H9 (cell line): ENCODE results near the gene RAB11B. TPM values are rescaled to one million over a fixed set of nuclear protein-coding genes. Genes with fewer than 3 reads are reported as not detected.

Source experiments
- DNase-seq: peaks from one replicate; pipeline ENCODE4 v3.0.0-alpha.2; 2017
- H2AFZ ChIP-seq: one replicate; pipeline ENCODE4 v1.6.1; 2013; ENCODE audit warnings: mild to moderate bottlenecking, low read length, control low read depth, moderate library complexity
- H2AK5ac ChIP-seq: 2 replicates; pipeline ENCODE4 v1.6.1; 2013; ENCODE audit warnings: low read length, control low read depth, mixed read lengths; ENCODE audit not compliant: insufficient read length
- H2BK120ac ChIP-seq: one replicate; pipeline ENCODE4 v1.6.1; 2013; ENCODE audit warnings: low read depth, mild to moderate bottlenecking, low read length, control low read depth, inconsistent platforms; ENCODE audit not compliant: poor library complexity, severe bottlenecking
- H2BK12ac ChIP-seq: 2 replicates; pipeline ENCODE4 v1.6.1; 2013; ENCODE audit warnings: low read length, control low read depth, mixed read lengths, low read depth; ENCODE audit not compliant: insufficient read length
- H2BK15ac ChIP-seq: 2 replicates; pipeline ENCODE4 v1.6.1; 2013; ENCODE audit warnings: low read depth, low read length, control low read depth
- H2BK20ac ChIP-seq: one replicate; pipeline ENCODE4 v1.6.1; 2013; ENCODE audit warnings: low read depth, mild to moderate bottlenecking, low read length, control low read depth, inconsistent platforms; ENCODE audit not compliant: poor library complexity, severe bottlenecking
- H2BK5ac ChIP-seq: 2 replicates; pipeline ENCODE4 v1.6.1; 2013; ENCODE audit warnings: low read length, control low read depth, mixed read lengths; ENCODE audit not compliant: insufficient read length
- H3K14ac ChIP-seq: 2 replicates; pipeline ENCODE4 v1.6.1; 2013; ENCODE audit warnings: low read length, control low read depth; ENCODE audit not compliant: insufficient read depth
- H3K18ac ChIP-seq: 2 replicates; pipeline ENCODE4 v1.6.1; 2013; ENCODE audit warnings: low read depth, mild to moderate bottlenecking, mixed read lengths, low read length, control low read depth; ENCODE audit not compliant: insufficient read length
- H3K23ac ChIP-seq: 2 replicates; pipeline ENCODE4 v1.6.1; 2013; ENCODE audit warnings: low read length, control low read depth, mixed read lengths, low read depth; ENCODE audit not compliant: insufficient read length
- H3K23me2 ChIP-seq: 2 replicates; pipeline ENCODE4 v1.6.1; 2013; ENCODE audit warnings: low read depth, mild to moderate bottlenecking, mixed read lengths, low read length, control low read depth; ENCODE audit not compliant: insufficient read length, poor library complexity, severe bottlenecking
- H3K27ac ChIP-seq: 2 replicates; pipeline ENCODE4 v1.5.1; 2013; ENCODE audit warnings: low read length, control low read depth, mixed read lengths, low read depth; ENCODE audit not compliant: insufficient read length
- H3K27me3 ChIP-seq: 2 replicates; pipeline ENCODE4 v1.6.1; 2013; ENCODE audit warnings: low read length, control low read depth, inconsistent platforms; ENCODE audit not compliant: insufficient read depth
- H3K4ac ChIP-seq: 2 replicates; pipeline ENCODE4 v1.6.1; 2013; ENCODE audit warnings: low read depth, mild to moderate bottlenecking, control low read depth, inconsistent platforms, low read length, moderate library complexity
- H3K4me1 ChIP-seq: 2 replicates; pipeline ENCODE4 v1.6.1; 2013; ENCODE audit warnings: low read length, control low read depth, inconsistent platforms; ENCODE audit not compliant: insufficient read depth
- H3K4me2 ChIP-seq: 2 replicates; pipeline ENCODE4 v1.6.1; 2013; ENCODE audit warnings: low read length, control low read depth, mixed read lengths; ENCODE audit not compliant: insufficient read length, insufficient read depth
- H3K56ac ChIP-seq: 2 replicates; pipeline ENCODE4 v1.6.1; 2013; ENCODE audit warnings: low read depth, mild to moderate bottlenecking, mixed read lengths, low read length, control low read depth; ENCODE audit not compliant: insufficient read length
- H3K79me1 ChIP-seq: 2 replicates; pipeline ENCODE4 v1.6.1; 2013; ENCODE audit warnings: low read depth, mild to moderate bottlenecking, moderate library complexity, low read length, control low read depth, inconsistent platforms; ENCODE audit not compliant: insufficient read depth, poor library complexity, severe bottlenecking
- H3K79me2 ChIP-seq: 2 replicates; pipeline ENCODE4 v1.6.1; 2013; ENCODE audit warnings: low read length, control low read depth, inconsistent platforms; ENCODE audit not compliant: insufficient read depth
- H3K9ac ChIP-seq: 2 replicates; pipeline ENCODE4 v1.6.1; 2013; ENCODE audit warnings: low read length, control low read depth, mixed read lengths; ENCODE audit not compliant: insufficient read length; ENCODE audit errors: extremely low read depth
- H3K9me3 ChIP-seq: one replicate; pipeline ENCODE4 v1.6.1; 2013; ENCODE audit warnings: low read depth, low read length, inconsistent platforms; ENCODE audit not compliant: control insufficient read depth
- H3T11ph ChIP-seq: one replicate; pipeline ENCODE4 v1.6.1; 2013; ENCODE audit warnings: mild to moderate bottlenecking, low read length, control low read depth, inconsistent platforms
- H4K20me1 ChIP-seq: one replicate; pipeline ENCODE4 v1.6.1; 2013; ENCODE audit not compliant: control insufficient read depth, insufficient read length, insufficient read depth
- H4K5ac ChIP-seq: 2 replicates; pipeline ENCODE4 v1.6.1; 2013; ENCODE audit warnings: low read depth, mild to moderate bottlenecking, mixed read lengths, low read length, control low read depth; ENCODE audit not compliant: insufficient read length
- H4K8ac ChIP-seq: replicated peaks from 2 replicates; pipeline ENCODE4 v1.6.1; 2013; ENCODE audit warnings: low read length, control low read depth, mixed read lengths, low read depth; ENCODE audit not compliant: insufficient read length
- H4K91ac ChIP-seq: 2 replicates; pipeline ENCODE4 v1.6.1; 2013; ENCODE audit warnings: low read depth, mild to moderate bottlenecking, moderate library complexity, mixed read lengths, low read length, control low read depth; ENCODE audit not compliant: insufficient read length
- H3K27ac Mint-ChIP-seq, 3 experiments: 2 replicates in 2 of 3; 3 replicates in 1 of 3; pipeline ENCODE4 v1.8.0; 2020 to 2021; ENCODE audit warnings: mixed read lengths in 3 of 3, mild to moderate bottlenecking in 1 of 3, moderate library complexity in 1 of 3
- H3K27me3 Mint-ChIP-seq: 2 replicates; pipeline ENCODE4 v1.8.0; 2021; ENCODE audit warnings: low read depth, mild to moderate bottlenecking, moderate library complexity, mixed read lengths
- H3K36me3 Mint-ChIP-seq, 3 experiments: 2 replicates in 2 of 3; 3 replicates in 1 of 3; pipeline ENCODE4 v1.8.0; 2020 to 2021; ENCODE audit warnings: low read depth in 3 of 3, mixed read lengths in 3 of 3; ENCODE audit not compliant: insufficient read depth in 1 of 3
- H3K4me1 Mint-ChIP-seq, 2 experiments: 2 replicates each; pipeline ENCODE4 v1.8.0; 2020; ENCODE audit warnings: mixed read lengths in 2 of 2
- H3K4me3 Mint-ChIP-seq, 2 experiments: 2 replicates in 1 of 2; 3 replicates in 1 of 2; pipeline ENCODE4 v1.8.0; 2020 to 2021; ENCODE audit warnings: mild to moderate bottlenecking in 2 of 2, mixed read lengths in 2 of 2, moderate library complexity in 1 of 2
- H3K9me3 Mint-ChIP-seq, 2 experiments: 2 replicates in 1 of 2; 3 replicates in 1 of 2; pipeline ENCODE4 v1.8.0; 2020; ENCODE audit warnings: mild to moderate bottlenecking in 2 of 2, mixed read lengths in 2 of 2, moderate library complexity in 1 of 2
- WGBS: extraction: QIAGEN DNeasy Blood & Tissue Kit; methylation state at CpG from one replicate; pipeline ENCODE4 v1.1.7; 2013; ENCODE audit warnings: missing lambda C conversion rate, low lambda C conversion rate, mixed read lengths; ENCODE audit not compliant: insufficient read length; ENCODE audit errors: extremely low coverage; 5-methylcytosine and 5-hydroxymethylcytosine counted together
- total RNA-seq: library from RNA; stranded (reverse); gene quantifications from 2 replicates; pipeline ENCODE4 v1.2.1, GENCODE V29; 2021
- TF ChIP-seq, protein P1 (sequence below): fragments of 200-600 bp; sonication (generic); conservative IDR thresholded peaks from 3 replicates; pipeline ENCODE4 v1.8.0; 2021; ENCODE audit warnings: antibody characterized with exemption, mild to moderate bottlenecking

Gene RAB11B
- total RNA-seq, 1 experiment from 2014 or later, result 106 TPM

DNA sequence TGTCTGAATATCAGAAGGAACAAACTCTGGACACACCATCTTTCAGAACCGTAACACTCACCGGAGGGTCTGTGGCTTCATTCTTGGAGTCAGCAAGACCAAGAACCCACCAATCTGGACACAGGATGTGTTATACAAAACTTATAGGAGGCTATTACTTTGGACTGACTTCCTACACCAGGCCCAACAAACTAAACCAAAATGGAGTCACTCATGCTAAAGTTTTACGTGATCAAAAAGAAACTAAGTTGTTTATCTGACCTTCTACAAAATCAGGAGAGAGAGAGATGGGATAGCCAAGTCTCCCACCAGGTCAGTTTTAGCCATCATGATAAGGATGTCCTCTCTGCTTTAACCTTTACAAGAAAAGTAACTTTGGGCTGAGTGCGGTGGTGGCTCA lies 3.2 kb upstream of the RAB11B start:
- Histone ChIP-seq H3K23ac (no peak overlapping the region), H3K27ac (no peak overlapping the region), H4K20me1 (no peaks in the 10 kb centered on the region), H3K14ac (no peak overlapping the region), H3K4me1 (no peaks in the 10 kb centered on the region), H4K5ac (no peak overlapping the region), H3K27me3 (no peaks in the 10 kb centered on the region), H2BK12ac (no peak overlapping the region), H2AFZ (no peak overlapping the region), H3K79me2 (peaks cover 11% of the 10 kb centered on the region; the same call in 1 of the 2 replicates), H3K23me2 (no peaks in the 10 kb centered on the region), H3T11ph (no peak overlapping the region), H3K79me1 (no peaks in the 10 kb centered on the region), H2BK120ac (no peak overlapping the region), H3K4ac (no peak overlapping the region), H4K91ac (no peak overlapping the region), H3K18ac (no peak overlapping the region), H3K9ac (no peak overlapping the region), H3K4me2 (no peak overlapping the region), H2BK15ac (no peak overlapping the region), H2AK5ac (no peak overlapping the region), H3K56ac (no peak overlapping the region), H2BK20ac (no peak overlapping the region), H3K9me3 (no peaks in the 10 kb centered on the region), H4K8ac (no peak overlapping the region), H2BK5ac (no peak overlapping the region)
- peaks cover 3 to 12% of the 10 kb centered on the region in 2 experiments; a peak in 3 of 4 replicates for H3K4me1 Mint-ChIP-seq
- no peak overlapping the region for H3K27ac Mint-ChIP-seq
- peaks cover 15 to 17% (median 16%) of the 10 kb centered on the region in 3 experiments; a peak in 6 of 7 replicates for H3K36me3 Mint-ChIP-seq
- peaks cover 9 to 11% of the 10 kb centered on the region in 2 experiments; a peak in 4 of 5 replicates for H3K9me3 Mint-ChIP-seq
- TF ChIP-seq, protein P1, sequence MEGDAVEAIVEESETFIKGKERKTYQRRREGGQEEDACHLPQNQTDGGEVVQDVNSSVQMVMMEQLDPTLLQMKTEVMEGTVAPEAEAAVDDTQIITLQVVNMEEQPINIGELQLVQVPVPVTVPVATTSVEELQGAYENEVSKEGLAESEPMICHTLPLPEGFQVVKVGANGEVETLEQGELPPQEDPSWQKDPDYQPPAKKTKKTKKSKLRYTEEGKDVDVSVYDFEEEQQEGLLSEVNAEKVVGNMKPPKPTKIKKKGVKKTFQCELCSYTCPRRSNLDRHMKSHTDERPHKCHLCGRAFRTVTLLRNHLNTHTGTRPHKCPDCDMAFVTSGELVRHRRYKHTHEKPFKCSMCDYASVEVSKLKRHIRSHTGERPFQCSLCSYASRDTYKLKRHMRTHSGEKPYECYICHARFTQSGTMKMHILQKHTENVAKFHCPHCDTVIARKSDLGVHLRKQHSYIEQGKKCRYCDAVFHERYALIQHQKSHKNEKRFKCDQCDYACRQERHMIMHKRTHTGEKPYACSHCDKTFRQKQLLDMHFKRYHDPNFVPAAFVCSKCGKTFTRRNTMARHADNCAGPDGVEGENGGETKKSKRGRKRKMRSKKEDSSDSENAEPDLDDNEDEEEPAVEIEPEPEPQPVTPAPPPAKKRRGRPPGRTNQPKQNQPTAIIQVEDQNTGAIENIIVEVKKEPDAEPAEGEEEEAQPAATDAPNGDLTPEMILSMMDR, result no peak
- no peak for DNase-seq
- no peak overlapping the region for H3K4me3 Mint-ChIP-seq
- no CpG with 5 or more reads among the region's 4 CpGs for WGBS
- no peaks in the 10 kb centered on the region for H3K27me3 Mint-ChIP-seq
